Kidney glomerular epithelial cell (primary cell): ENCODE results near the gene ZNF446.
"Not testable (repeated sequence)": the region's sequence is repeated elsewhere in the genome, so short reads cannot be mapped to it uniquely, and the experiment has no call there.

Experiments used
- DNase-seq: peaks from one replicate; lab custom pipeline; 2025; lab: John Stamatoyannopoulos, UW

ZNF446 gene

GRCh38 chr19:58475714-58476497 lies at the start of gene ZNF446:
TSS of gene ZNF446 (plus strand) at chr19:58476352. CDS start at chr19:58477219, 867 bp downstream.
- DNase-seq: peak; percentile 96

- no peak for DNase-seq
These were observed 47.5 kb upstream of the ZNF446 start for GRCh38 chr19:58428617-58429016.

- DNase-seq: no peak
These were observed 46.4 kb upstream of the ZNF446 start for GRCh38 chr19:58429745-58430144.

- DNase-seq: no peak
These were observed 41.9 kb upstream of the ZNF446 start for GRCh38 chr19:58434217-58434616.

- DNase-seq: peak; percentile 97
These were observed 36.3 kb upstream of the ZNF446 start, which contains the start of gene ZNF132 for GRCh38 chr19:58439576-58440554. TSS of gene ZNF132 (minus strand) at chr19:58440153. CDS start at chr19:58439821, 332 bp downstream.

- no peak for DNase-seq
These were observed 35.6 kb upstream of the ZNF446 start for GRCh38 chr19:58440556-58440955.

GRCh38 chr19:58442986-58443385 lies 33.2 kb upstream of the ZNF446 start:
- DNase-seq: not testable (repeated sequence)

GRCh38 chr19:58448860-58449259 lies 27.3 kb upstream of the ZNF446 start:
- not testable (repeated sequence) for DNase-seq

GRCh38 chr19:58449980-58450379 lies 26.2 kb upstream of the ZNF446 start:
- DNase-seq: not testable (repeated sequence)

- peak; percentile 56 for DNase-seq
These were observed 25.2 kb upstream of the ZNF446 start for GRCh38 chr19:58450856-58451357.

GRCh38 chr19:58451358-58452101 lies 24.6 kb upstream of the ZNF446 start, which contains the start of gene ZNF324B:
TSS of gene ZNF324B (plus strand) at chr19:58451622. CDS start at chr19:58453702, 2,080 bp downstream.
- DNase-seq: peak; percentile 70

GRCh38 chr19:58453743-58454142 lies 22.4 kb upstream of the ZNF446 start:
- no peak for DNase-seq

- DNase-seq: no peak
These were observed 20.8 kb upstream of the ZNF446 start for GRCh38 chr19:58455306-58455705.

- no peak for DNase-seq
These were observed 20.0 kb upstream of the ZNF446 start for GRCh38 chr19:58456111-58456510.

GRCh38 chr19:58460039-58460438 lies 16.1 kb upstream of the ZNF446 start:
- peak; percentile 24 for DNase-seq

GRCh38 chr19:58466089-58466759 lies 9.9 kb upstream of the ZNF446 start:
- DNase-seq: no peak

- peak; percentile 86 for DNase-seq
These were observed 9.2 kb upstream of the ZNF446 start, which contains the start of gene ZNF324 for GRCh38 chr19:58466760-58467589. TSS of gene ZNF324 (plus strand) at chr19:58467080. CDS start at chr19:58469186, 2,106 bp downstream.

GRCh38 chr19:58468216-58468839 lies 7.8 kb upstream of the ZNF446 start:
- DNase-seq: no peak

GRCh38 chr19:58469241-58470013 lies 6.7 kb upstream of the ZNF446 start:
- DNase-seq: no peak
